Spinal cord (tissue), 10 donors: ENCODE measurements around the gene AP2B1. TPM values are rescaled to one million over a fixed set of nuclear protein-coding genes. Genes with fewer than 3 reads are reported as not detected.
"Not testable (repeated sequence)": the region's sequence is repeated elsewhere in the genome, so short reads cannot be mapped to it uniquely, and the experiment has no call there.

Experiments used
- DNase-seq, 6 donors: peaks; one replicate each; pipeline versions ENCODE4 v3.0.0 to v3.0.0-alpha.2; 2013 to 2015; ENCODE audit warnings: low spot score in 6 of 6, low read depth in 4 of 6
- H3K27ac ChIP-seq: one replicate; pipeline ENCODE4 v1.5.1; 2013; ENCODE audit warnings: low read depth, low read length, control low read depth
- H3K27me3 ChIP-seq: one replicate; pipeline ENCODE4 v1.6.1; 2013; ENCODE audit warnings: low read length; ENCODE audit not compliant: control insufficient read depth, insufficient read depth
- H3K36me3 ChIP-seq: one replicate; pipeline ENCODE4 v1.6.1; 2013; ENCODE audit warnings: low read length; ENCODE audit not compliant: control insufficient read depth, insufficient read depth
- H3K4me1 ChIP-seq: one replicate; pipeline ENCODE4 v1.6.1; 2013; ENCODE audit warnings: low read length; ENCODE audit not compliant: control insufficient read depth, insufficient read depth
- H3K4me3 ChIP-seq: one replicate; pipeline ENCODE4 v1.5.1; 2013; ENCODE audit warnings: low read depth, low read length, control low read depth
- H3K9me3 ChIP-seq: one replicate; pipeline ENCODE4 v1.6.1; 2013; ENCODE audit warnings: low read length; ENCODE audit not compliant: control insufficient read depth, insufficient read depth
- WGBS: methylation state at CpG from one replicate; pipeline ENCODE4 v1.1.5; 2013; ENCODE audit warnings: missing lambda C conversion rate; ENCODE audit not compliant: insufficient coverage; 5-methylcytosine and 5-hydroxymethylcytosine counted together
- polyA plus RNA-seq, 2 donors: library from polyadenylated mRNA; unstranded; fragments of 120-200 nt; gene quantifications; one replicate each; pipeline ENCODE4 v1.2.1, GENCODE V29; 2013; ENCODE audit not compliant: insufficient read length in 2 of 2
- total RNA-seq, 2 donors: library from RNA; depleted of rRNA in 1 of 2; stranded (reverse); fragments of 120-200 nt in 1 of 2; fragments of >200 nt in 1 of 2; gene quantifications; one replicate each; pipeline versions ENCODE4 v1.2.3 to v1.2.4, GENCODE V29; 2013 to 2014
- donor health status: healthy.

The AP2B1 gene
- total and polyA plus RNA-seq, 4 donors, result 115 to 287 (median 217) TPM

- H3K36me3 ChIP-seq, result no peaks in the 10 kb centered on the region
- peak overlapping the region; percentile 99 for H3K4me3 ChIP-seq
- no peak for DNase-seq
- WGBS, result 87% methylated on average over 3 of the region's 12 CpGs
- H3K4me1 ChIP-seq, result peaks cover 7% of the 10 kb centered on the region
- no peaks in the 10 kb centered on the region for H3K9me3 ChIP-seq
- H3K27me3 ChIP-seq, result no peaks in the 10 kb centered on the region
- no peak overlapping the region for H3K27ac ChIP-seq
Measured at GRCh38 chr17:35588196-35588920, 1.2 kb downstream of the AP2B1 start.

- Histone ChIP-seq H3K36me3 (peaks cover 24% of the 10 kb centered on the region), H3K4me3 (no peak overlapping the region), H3K9me3 (no peaks in the 10 kb centered on the region), H3K27me3 (no peaks in the 10 kb centered on the region), H3K27ac (no peak overlapping the region), H3K4me1 (no peaks in the 10 kb centered on the region)
- whole genome bisulfite sequencing, result no CpG with 5 or more reads among the region's 4 CpGs
- no peak for DNase-seq
Measured at GRCh38 chr17:35596072-35596471, 8.9 kb downstream of the AP2B1 start.

GRCh38 chr17:35596530-35597233, 9.6 kb downstream of the AP2B1 start:
- H3K9me3 ChIP-seq, result no peaks in the 10 kb centered on the region
- H3K4me1 ChIP-seq, result no peaks in the 10 kb centered on the region
- no peak overlapping the region for H3K4me3 ChIP-seq
- 81% methylated on average over 53 of the region's 54 CpGs for WGBS
- peaks cover 28% of the 10 kb centered on the region for H3K36me3 ChIP-seq
- no peak overlapping the region for H3K27ac ChIP-seq
- no peaks in the 10 kb centered on the region for H3K27me3 ChIP-seq
- DNase-seq, result no peak

GRCh38 chr17:35597604-35598003, 10.5 kb downstream of the AP2B1 start:
- no peaks in the 10 kb centered on the region for H3K27me3 ChIP-seq
- no peaks in the 10 kb centered on the region for H3K4me1 ChIP-seq
- H3K36me3 ChIP-seq, result peaks cover 28% of the 10 kb centered on the region
- no peak overlapping the region for H3K27ac ChIP-seq
- H3K9me3 ChIP-seq, result no peaks in the 10 kb centered on the region
- WGBS, result no CpG with 5 or more reads among the region's 5 CpGs
- no peak for DNase-seq
- H3K4me3 ChIP-seq, result no peak overlapping the region

- WGBS, result 86% methylated on average over 5 of the region's 7 CpGs
- Histone ChIP-seq H3K4me1 (no peaks in the 10 kb centered on the region), H3K27ac (no peak overlapping the region), H3K36me3 (peaks cover 10% of the 10 kb centered on the region), H3K27me3 (no peaks in the 10 kb centered on the region), H3K9me3 (no peaks in the 10 kb centered on the region), H3K4me3 (no peak overlapping the region)
- DNase-seq, result no peak
Measured at GRCh38 chr17:35603674-35604073, 16.6 kb downstream of the AP2B1 start.

GRCh38 chr17:35605678-35606077, 18.6 kb downstream of the AP2B1 start:
- Histone ChIP-seq H3K4me3 (no peak overlapping the region), H3K27me3 (no peaks in the 10 kb centered on the region), H3K4me1 (no peaks in the 10 kb centered on the region), H3K36me3 (peaks cover 19% of the 10 kb centered on the region), H3K9me3 (no peaks in the 10 kb centered on the region), H3K27ac (peak overlapping the region; percentile 11)
- WGBS, result 32% methylated on average over 2 of the region's 2 CpGs
- peak in 4 of 6 donors; percentile 17 to 80 (median 60) for DNase-seq

- DNase-seq, result peak in 2 of 6 donors; percentile 28 to 39
- H3K9me3 ChIP-seq, result no peaks in the 10 kb centered on the region
- H3K27ac ChIP-seq, result no peak overlapping the region
- WGBS, result no CpG with 5 or more reads among the region's 3 CpGs
- no peak overlapping the region for H3K4me3 ChIP-seq
- no peaks in the 10 kb centered on the region for H3K4me1 ChIP-seq
- H3K27me3 ChIP-seq, result no peaks in the 10 kb centered on the region
- H3K36me3 ChIP-seq, result peaks cover 18% of the 10 kb centered on the region
Measured at GRCh38 chr17:35607239-35607847, 20.2 kb downstream of the AP2B1 start.

GRCh38 chr17:35609831-35610230, 22.7 kb downstream of the AP2B1 start:
- H3K27me3 ChIP-seq, result no peaks in the 10 kb centered on the region
- H3K27ac ChIP-seq, result no peak overlapping the region
- no peaks in the 10 kb centered on the region for H3K9me3 ChIP-seq
- no peak overlapping the region for H3K4me3 ChIP-seq
- 33% methylated on average over 1 of the region's 4 CpGs for WGBS
- no peak for DNase-seq
- peaks cover 18% of the 10 kb centered on the region for H3K36me3 ChIP-seq
- H3K4me1 ChIP-seq, result no peaks in the 10 kb centered on the region

GRCh38 chr17:35610746-35611145, 23.6 kb downstream of the AP2B1 start:
- DNase-seq, H3K9me3 ChIP-seq, H3K4me3 ChIP-seq, H3K4me1 ChIP-seq, H3K27ac ChIP-seq, H3K27me3 ChIP-seq: not testable (repeated sequence)
- H3K36me3 ChIP-seq, result peaks cover 18% of the 10 kb centered on the region
- WGBS, result 89% methylated on average over 10 of the region's 12 CpGs
